Stimulated activated CD4-positive, alpha-beta T cell treated with anti-CD3 and anti-CD28 coated beads, TNF-alpha, amount 100 ng/mL, for 24 hours (primary cell): Measurements from ENCODE around the gene TMEM120B.
"Not testable (repeated sequence)": the region's sequence is repeated elsewhere in the genome, so short reads cannot be mapped to it uniquely, and the experiment has no call there.

ENCODE experiments used
- DNase-seq, 3 experiments: peaks; one replicate each; pipeline ENCODE4 v3.0.0-alpha.2; 2020; ENCODE audit warnings: low read depth in 3 of 3

The TMEM120B gene

GRCh38 chr12:121712461-121713256, at the start of gene TMEM120B:
TSS of gene TMEM120B (plus strand) at chr12:121712752. CDS start at chr12:121712896, 144 bp downstream.
- DNase-seq = peak; percentile 58 to 79 (median 75)

GRCh38 chr12:121663610-121663929, 49.0 kb upstream of the TMEM120B start:
- DNase-seq = no peak

- DNase-seq = not testable (repeated sequence)
These were observed 45.7 kb upstream of the TMEM120B start for GRCh38 chr12:121666829-121667228.

DNA sequence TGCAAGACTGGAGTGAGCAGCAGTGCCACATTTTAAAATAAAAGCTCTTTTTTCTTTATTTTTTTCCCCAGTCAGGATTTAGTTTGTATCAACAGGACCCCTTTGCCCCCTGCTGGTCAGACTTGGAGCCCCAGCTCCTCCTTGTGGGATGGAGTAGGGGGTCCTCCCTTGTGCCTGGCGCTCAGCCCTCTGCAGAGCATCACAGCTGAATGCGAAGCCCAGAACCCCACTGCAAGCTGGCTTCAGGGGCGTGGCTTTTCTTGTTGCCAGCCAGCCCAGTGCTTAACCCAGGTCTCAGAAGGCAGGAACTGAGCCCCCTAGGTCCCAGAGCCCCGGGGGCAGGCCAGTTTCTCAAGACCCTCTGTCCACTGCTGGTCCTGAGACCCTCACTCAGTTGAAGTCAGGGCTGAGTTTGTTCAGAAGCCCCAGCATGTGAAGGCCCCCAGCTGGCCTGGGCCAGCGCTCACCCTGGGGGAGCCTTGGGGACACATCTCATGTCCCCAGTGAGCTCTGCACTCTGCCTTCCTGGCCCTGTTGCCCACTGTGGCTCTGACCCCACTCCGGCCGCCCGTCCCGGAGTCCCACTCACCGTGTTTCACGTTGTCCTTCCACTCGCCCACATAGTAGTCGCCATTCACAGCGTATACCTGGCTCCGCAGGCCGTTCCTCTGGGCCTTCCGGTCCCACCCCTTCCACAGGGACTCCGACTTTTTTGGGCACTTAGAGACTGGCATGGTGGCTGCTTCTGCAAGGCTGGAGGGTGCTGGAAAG, 43.6 kb upstream of the TMEM120B start:
- DNase-seq = peak in 2 of 3 experiments; percentile 28 to 54

GRCh38 chr12:121669521-121669900, 43.0 kb upstream of the TMEM120B start, which contains the start of gene MORN3:
TSS of gene MORN3 (minus strand) at chr12:121669654. CDS start at chr12:121669483, 171 bp downstream.
- no peak for DNase-seq

DNA sequence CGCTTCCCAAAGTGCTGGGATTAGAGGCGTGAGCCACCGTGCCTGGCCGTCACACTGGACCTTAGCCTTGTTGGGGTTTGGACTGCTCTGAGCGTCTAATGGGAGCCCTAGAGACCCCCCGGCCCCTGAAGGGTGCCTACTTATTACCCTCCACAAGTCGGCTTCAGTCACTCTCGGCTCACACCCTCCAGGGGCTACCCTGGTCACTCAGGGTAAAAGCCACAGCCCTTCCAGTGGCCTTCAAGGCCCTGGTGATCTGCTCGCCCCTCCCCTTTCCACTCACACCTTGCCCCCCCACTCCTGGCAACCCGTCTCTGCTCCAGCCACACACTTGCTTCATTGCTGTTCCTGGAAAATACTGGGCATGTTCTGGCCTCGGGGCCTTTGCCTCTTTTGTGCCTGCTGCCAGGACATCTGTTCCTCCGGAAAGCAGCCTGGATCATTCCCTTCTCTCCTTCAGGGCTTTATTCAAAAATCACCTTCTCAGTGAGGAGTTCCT, 39.5 kb upstream of the TMEM120B start:
- DNase-seq = no peak

DNA sequence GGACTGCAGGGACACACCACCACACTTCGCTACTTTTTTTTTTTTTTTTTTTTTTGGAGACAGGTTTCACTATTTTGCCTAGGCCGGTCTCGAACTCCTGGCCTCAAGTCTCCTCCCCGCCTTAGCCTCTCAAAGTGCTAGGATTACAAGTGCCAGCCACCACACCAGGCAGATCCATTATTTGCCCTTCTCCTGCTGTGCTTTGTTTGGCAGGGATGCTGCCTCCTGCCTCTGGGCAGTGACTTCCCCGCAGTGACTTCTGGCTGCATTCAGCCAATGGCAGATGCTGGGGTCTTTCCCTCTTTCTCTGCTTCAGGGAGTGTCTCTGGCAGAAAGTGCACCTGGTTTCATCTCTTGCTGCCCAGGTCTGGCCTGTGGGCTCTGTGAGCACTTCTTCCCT, 36.4 kb upstream of the TMEM120B start:
- no peak for DNase-seq

GRCh38 chr12:121678305-121678704, 34.2 kb upstream of the TMEM120B start:
- no peak for DNase-seq

DNA sequence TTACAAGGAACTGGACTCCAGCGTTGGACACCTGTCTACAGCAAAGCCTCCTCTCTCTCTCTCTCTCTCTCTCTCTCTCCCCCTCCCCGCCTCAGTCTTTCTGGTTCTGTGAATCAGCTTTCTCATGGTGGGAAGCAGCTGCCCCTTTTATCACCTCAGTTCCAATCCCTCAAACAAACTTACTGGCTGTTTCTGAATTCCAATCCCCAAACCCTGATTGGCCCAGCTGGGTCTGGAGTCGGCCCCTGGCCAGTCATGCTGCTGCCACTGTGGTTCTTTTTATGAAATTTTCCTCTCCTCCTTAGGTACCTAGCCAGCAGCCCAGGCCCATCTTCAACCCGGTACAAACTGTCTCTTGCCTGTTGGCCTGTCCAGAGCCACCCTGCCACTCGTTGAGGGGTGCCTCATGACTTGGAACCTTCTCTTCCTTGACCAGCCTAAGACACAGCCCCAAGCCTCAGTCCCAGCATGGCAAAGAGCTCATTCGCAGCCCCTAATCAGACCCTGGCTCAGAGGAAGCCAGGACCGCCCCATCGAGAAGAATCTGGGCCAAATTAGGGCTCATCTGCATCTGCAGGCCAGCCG, 33.7 kb upstream of the TMEM120B start:
- no peak for DNase-seq

- DNase-seq = not testable (repeated sequence)
These were observed 32.8 kb upstream of the TMEM120B start for GRCh38 chr12:121679661-121680197.

DNA sequence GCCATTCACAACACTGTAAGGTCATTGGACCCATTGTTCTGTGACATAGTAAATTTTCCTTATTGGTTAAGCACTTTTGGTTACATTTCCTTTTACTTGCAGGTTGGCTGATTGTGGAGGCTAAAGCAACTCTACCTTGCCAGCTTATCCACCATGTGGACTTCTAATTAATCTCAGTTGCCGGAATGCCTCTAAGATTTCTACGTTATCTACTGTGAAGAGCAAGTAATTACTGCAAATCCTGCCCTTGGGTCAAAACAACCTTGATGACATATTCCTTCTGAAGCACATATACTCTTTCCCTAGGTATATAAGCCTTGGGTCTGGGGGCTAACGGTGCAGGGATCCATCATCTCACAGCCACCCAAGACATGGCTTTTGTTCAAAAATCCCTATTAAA, 23.6 kb upstream of the TMEM120B start:
- no peak for DNase-seq

DNA sequence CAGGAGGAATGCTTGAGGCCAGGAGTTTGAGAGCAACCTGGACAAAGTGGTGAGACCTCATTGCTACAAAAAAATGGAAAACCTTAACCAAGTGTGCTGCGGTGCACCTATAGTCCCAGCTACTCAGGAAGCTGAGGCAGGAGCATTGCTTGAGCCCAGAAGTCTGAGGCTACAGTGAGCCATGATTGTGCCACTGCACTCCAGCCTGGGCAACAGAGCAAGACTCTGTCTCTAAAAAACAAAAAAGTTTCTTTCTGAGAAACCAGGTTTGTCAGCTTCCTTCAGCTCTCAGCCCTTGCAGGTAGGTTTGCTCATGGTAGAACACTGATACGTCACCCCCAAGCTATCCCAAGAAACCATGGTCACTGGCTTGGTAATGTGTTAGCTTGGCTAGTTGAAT, 23.1 kb upstream of the TMEM120B start:
- no peak for DNase-seq

- not testable (repeated sequence) for DNase-seq
These were observed 19.8 kb upstream of the TMEM120B start for GRCh38 chr12:121692744-121693143.

- no peak for DNase-seq
These were observed 19.3 kb upstream of the TMEM120B start for GRCh38 chr12:121693155-121693687.

- DNase-seq = no peak
These were observed 15.4 kb upstream of the TMEM120B start for GRCh38 chr12:121697093-121697698.

- not testable (repeated sequence) for DNase-seq
These were observed 14.7 kb upstream of the TMEM120B start for GRCh38 chr12:121697861-121698260.

- DNase-seq = no peak
These were observed 10.8 kb upstream of the TMEM120B start for GRCh38 chr12:121701667-121702277.

DNA sequence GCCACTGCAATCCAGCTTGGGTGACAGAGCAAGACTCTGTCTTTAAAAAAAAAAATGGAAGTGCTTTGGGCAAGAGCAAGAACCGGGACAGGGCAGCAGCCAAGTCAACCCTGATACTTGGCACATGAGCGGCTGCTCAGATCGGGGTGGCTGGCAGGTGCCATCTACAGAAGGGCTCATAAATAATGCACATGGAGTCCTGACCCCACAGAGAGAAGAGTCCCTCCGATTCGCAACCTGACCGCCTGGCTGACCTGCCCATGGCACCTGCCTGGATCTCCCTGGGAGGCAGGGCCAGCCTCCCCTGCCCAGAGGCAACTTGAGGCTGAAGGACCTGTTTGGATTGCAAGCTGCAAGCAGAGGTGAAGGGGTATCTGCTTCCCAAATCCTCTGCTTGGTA, 9.6 kb upstream of the TMEM120B start:
- no peak for DNase-seq

DNA sequence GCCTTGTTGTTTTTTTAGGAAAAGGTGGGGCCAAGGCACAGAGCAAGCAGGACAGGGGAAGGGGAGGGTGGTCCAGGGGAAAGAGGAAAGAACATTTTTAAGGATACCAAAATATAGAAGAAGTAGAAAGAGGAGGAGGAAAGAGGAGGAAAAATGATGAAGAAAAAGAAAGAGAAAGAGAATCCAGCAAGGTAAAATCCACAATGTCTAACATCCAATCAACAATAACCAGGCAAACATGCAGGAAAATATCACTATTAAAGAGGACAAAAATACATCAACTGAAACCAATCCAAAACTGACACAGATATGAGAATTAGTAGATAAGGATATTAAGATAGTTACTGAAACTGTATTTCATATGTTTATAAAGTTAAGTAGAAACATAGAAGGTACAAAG, 7.0 kb upstream of the TMEM120B start:
- DNase-seq = no peak

DNA sequence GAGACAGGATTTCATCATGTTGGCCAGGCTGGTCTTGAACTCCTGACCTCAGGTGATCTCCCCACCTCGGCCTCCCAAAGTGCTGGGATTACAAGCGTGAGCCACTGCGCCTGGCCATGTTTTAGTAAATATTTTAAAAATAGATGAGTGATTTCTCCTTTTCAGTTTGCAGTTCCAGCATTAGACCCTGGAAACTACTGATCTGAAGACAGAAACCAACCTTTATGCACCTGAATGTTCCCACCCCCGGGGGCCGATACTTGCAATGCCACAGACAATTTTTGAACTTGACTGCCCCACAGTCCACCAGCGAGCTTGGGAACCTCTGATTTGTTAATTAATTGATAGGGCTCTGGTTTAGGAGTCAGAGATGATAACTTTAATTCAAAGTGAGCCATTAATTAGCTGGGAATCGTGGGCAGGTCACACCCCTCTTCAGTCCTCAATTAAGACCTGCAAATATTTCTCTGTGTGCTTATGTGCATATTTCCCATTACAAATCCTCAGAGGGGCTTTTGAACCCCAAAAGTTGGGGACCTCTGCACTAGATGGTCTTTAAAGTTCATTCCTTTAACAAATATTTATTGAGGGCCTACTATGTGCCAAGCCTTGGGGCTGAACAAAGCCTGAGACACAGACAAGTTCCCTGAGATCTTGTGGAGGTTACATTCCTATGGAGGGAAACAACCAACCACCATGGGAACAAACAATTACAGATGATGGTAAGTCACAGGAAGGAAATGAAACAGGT, 4.1 kb upstream of the TMEM120B start:
- DNase-seq = no peak
